Transverse colon (tissue), 4 donors: ENCODE results near the gene UPP1. TPM values are rescaled to one million over a fixed set of nuclear protein-coding genes. Genes with fewer than 3 reads are reported as not detected.
"Not testable (repeated sequence)": the region's sequence is repeated elsewhere in the genome, so short reads cannot be mapped to it uniquely, and the experiment has no call there.

Source experiments
- DNase-seq: peaks from one replicate; pipeline ENCODE4 v3.0.0-alpha.2; 2019
- H3K27ac ChIP-seq, 4 donors: fragments of 200-600 bp; sonication (generic); 2 replicates each; pipeline ENCODE4 v1.5.1; 2016 to 2018; ENCODE audit warnings: inconsistent platforms in 4 of 4
- H3K27me3 ChIP-seq: fragments of 200-600 bp; sonication (generic); 2 replicates; pipeline ENCODE4 v1.5.1; 2017; ENCODE audit warnings: inconsistent platforms
- H3K36me3 ChIP-seq, 4 donors: fragments of 200-600 bp; sonication (generic); 2 replicates each; pipeline ENCODE4 v1.5.1; 2017 to 2019; ENCODE audit warnings: inconsistent platforms in 4 of 4
- H3K4me1 ChIP-seq, 4 donors: fragments of 200-600 bp; sonication (generic); 2 replicates each; pipeline ENCODE4 v1.5.1; 2017 to 2020; ENCODE audit warnings: inconsistent platforms in 4 of 4
- H3K4me3 ChIP-seq, 4 donors: fragments of 200-600 bp; sonication (generic); 1 replicate in 1 of 4; 2 replicates in 3 of 4; pipeline versions ENCODE4 v1.5.1 to v1.6.1; 2017 to 2019; ENCODE audit warnings: inconsistent platforms in 4 of 4
- H3K9me3 ChIP-seq, 2 donors: fragments of 200-600 bp; sonication (generic); 2 replicates each; pipeline ENCODE4 v1.5.1; 2017 to 2019; ENCODE audit warnings: inconsistent platforms in 2 of 2
- CTCF ChIP-seq, 5 experiments: fragments of 200-600 bp in 3 of 5; fragments of 450-650 bp in 2 of 5; sonication (generic) in 3 of 5; IDR thresholded peaks; 1 replicate in 2 of 5; 2 replicates in 3 of 5; pipeline ENCODE4 v1.5.1; 2016 to 2017; ENCODE audit warnings: antibody characterized with exemption in 5 of 5, inconsistent platforms in 3 of 5, mild to moderate bottlenecking in 2 of 5, moderate library complexity in 1 of 5
- EP300 ChIP-seq: sonication (generic); formaldehyde crosslinking; IDR thresholded peaks from one replicate; pipeline ENCODE4 v1.6.1; 2017; ENCODE audit warnings: antibody characterized with exemption, low read depth
- POLR2A ChIP-seq: fragments of 450-650 bp; IDR thresholded peaks from one replicate; pipeline ENCODE4 v1.6.1; 2016; ENCODE audit warnings: antibody characterized with exemption, mild to moderate bottlenecking, moderate library complexity
- POLR2AphosphoS5 ChIP-seq, 3 donors: sonication (generic); formaldehyde crosslinking; IDR thresholded peaks; one replicate each; pipeline ENCODE4 v1.6.1; 2016; ENCODE audit warnings: antibody characterized with exemption in 3 of 3
- WGBS, 2 donors: methylation state at CpG; one replicate each; pipeline ENCODE4 v1.1.5; 2018; ENCODE audit warnings: low coverage in 1 of 2; 5-methylcytosine and 5-hydroxymethylcytosine counted together
- in situ Hi-C, 4 donors: fragments of 200-750 bp; cut with MboI; loops; one replicate each; pipeline versions ENCODE4 v1.15.0 to v1.15.1; 2017; ENCODE audit warnings: low sequenced_read_pairs in 3 of 4, low pct_ligation_motif_present in 1 of 4, low pct_unique_long_range_greater_than_20kb in 1 of 4
- intact Hi-C: fragments of 100-400 bp; cut with DNase I; formaldehyde crosslinking; loops from one replicate; pipeline ENCODE4 v1.15.1; 2023; ENCODE audit warnings: low total_unique reads
- total RNA-seq, 4 donors: library from RNA; depleted of rRNA; stranded (reverse); fragments of >200 nt; gene quantifications; one replicate each; pipeline ENCODE4 v1.1.0, GENCODE V29; 2016

UPP1 gene
- total RNA-seq, 4 donors from 2014 or later: 31.3 to 46.8 (median 39.3) TPM

- no peak overlapping the region for H3K4me3 ChIP-seq
- no peak for DNase-seq
- H3K27ac ChIP-seq: no peak overlapping the region
- H3K36me3 ChIP-seq: no peaks in the 10 kb centered on the region
- 93% methylated on average over 9 of the region's 9 CpGs; no CpG with 5 or more reads in 1 of the 2 donors for WGBS, 2 donors
- TF ChIP-seq POLR2AphosphoS5 (IDR thresholded peaks at IDR 0.05) (no peak), CTCF (IDR thresholded peaks at IDR 0.05) (no peak), EP300 (no peak), POLR2A (no peak)
- no peaks in the 10 kb centered on the region for H3K4me1 ChIP-seq
- intact Hi-C loops (loop anchor here (5.0 kb wide), 1 partner anchor 122 kb away; no protein-coding TSS in a partner anchor), in situ Hi-C loops (loop anchor here in 3 of 4 donors (5.0 to 10.0 kb wide), 3 partner anchors 119 to 169 kb away; partner anchors contain the start of gene PKD1L1 (in 2 of the 3))
- no peaks in the 10 kb centered on the region for H3K9me3 ChIP-seq
- no peaks in the 10 kb centered on the region for H3K27me3 ChIP-seq
Measured at GRCh38 chr7:48114115-48114514, 25.1 kb downstream of the UPP1 start.

DNA sequence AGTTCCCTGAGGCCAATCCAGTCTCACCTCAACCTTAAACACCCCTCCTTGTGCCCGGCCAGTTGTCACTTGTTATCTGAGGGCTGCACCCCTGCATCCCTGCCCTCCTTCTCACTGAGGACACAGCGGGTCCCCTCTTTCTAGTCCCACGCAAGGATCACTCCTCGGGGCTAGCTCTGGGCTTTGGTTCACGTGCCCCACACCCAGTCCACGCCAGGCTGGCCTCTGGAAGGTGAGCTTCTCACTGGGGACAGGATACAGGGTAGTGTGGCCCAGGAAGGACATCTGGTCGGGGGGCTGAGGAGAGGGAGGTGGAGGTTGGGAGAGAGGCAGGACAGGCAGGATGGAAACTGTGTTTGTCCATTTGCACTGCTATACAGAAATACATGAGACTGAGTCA, 25.5 kb downstream of the UPP1 start:
- no peaks in the 10 kb centered on the region for H3K9me3 ChIP-seq
- no peak for DNase-seq
- TF ChIP-seq CTCF (IDR thresholded peaks at IDR 0.05): no peak
- no peak for TF ChIP-seq POLR2AphosphoS5 (IDR thresholded peaks at IDR 0.05)
- TF ChIP-seq EP300: no peak
- no peak for TF ChIP-seq POLR2A
- in situ Hi-C loops (loop anchor here in 3 of 4 donors (5.0 to 10.0 kb wide), 3 partner anchors 120 to 170 kb away; partner anchors contain the start of gene PKD1L1 (in 2 of the 3)), intact Hi-C loops (loop anchor here (5.0 kb wide), 1 partner anchor 122 kb away; no protein-coding TSS in a partner anchor)
- no peaks in the 10 kb centered on the region for H3K27me3 ChIP-seq
- no peaks in the 10 kb centered on the region for H3K4me1 ChIP-seq
- no peak overlapping the region for H3K4me3 ChIP-seq
- H3K36me3 ChIP-seq: no peaks in the 10 kb centered on the region
- WGBS, 2 donors: 89% methylated on average over 7 of the region's 7 CpGs; no CpG with 5 or more reads in 1 of the 2 donors
- no peak overlapping the region for H3K27ac ChIP-seq

- WGBS, 2 donors: 91% methylated on average over 5 of the region's 5 CpGs; no CpG with 5 or more reads in 1 of the 2 donors
- no peak for DNase-seq
- intact Hi-C loops (no loop called here), in situ Hi-C loops (loop anchor here in 3 of 4 donors (10.0 kb wide), 2 partner anchors 121 to 171 kb away; partner anchors contain the start of gene PKD1L1 (in 2 of the 3))
- Histone ChIP-seq H3K4me1 (no peaks in the 10 kb centered on the region), H3K4me3 (no peak overlapping the region), H3K9me3 (no peaks in the 10 kb centered on the region), H3K36me3 (no peaks in the 10 kb centered on the region), H3K27me3 (no peaks in the 10 kb centered on the region), H3K27ac (no peak overlapping the region)
- TF ChIP-seq CTCF (IDR thresholded peaks at IDR 0.05) (no peak), EP300 (no peak), POLR2A (no peak), POLR2AphosphoS5 (IDR thresholded peaks at IDR 0.05) (no peak)
Measured at GRCh38 chr7:48116043-48116442, 27.0 kb downstream of the UPP1 start.

- DNase-seq: no peak
- H3K27me3 ChIP-seq: no peaks in the 10 kb centered on the region
- H3K4me3 ChIP-seq: no peak overlapping the region
- intact Hi-C loops: no loop called here
- H3K27ac ChIP-seq: no peak overlapping the region
- no peaks in the 10 kb centered on the region for H3K36me3 ChIP-seq
- H3K4me1 ChIP-seq: no peaks in the 10 kb centered on the region
- TF ChIP-seq CTCF (IDR thresholded peaks at IDR 0.05) (no peak), EP300 (no peak)
- no peaks in the 10 kb centered on the region for H3K9me3 ChIP-seq
- 64 to 82% methylated on average over 10 of the region's 10 CpGs for WGBS, 2 donors
- in situ Hi-C loops: loop anchor here in 3 of 4 donors (10.0 kb wide), 2 partner anchors 123 to 173 kb away; partner anchors contain the start of gene PKD1L1 (in 2 of the 3)
Measured at GRCh38 chr7:48118041-48118440, 29.0 kb downstream of the UPP1 start.

- H3K36me3 ChIP-seq, H3K9me3 ChIP-seq, H3K27me3 ChIP-seq, intact Hi-C loops, in situ Hi-C loops, H3K4me1 ChIP-seq, DNase-seq, H3K4me3 ChIP-seq, H3K27ac ChIP-seq: not testable (repeated sequence)
- 88 to 97% methylated on average over 5 to 6 of the region's 6 CpGs for WGBS, 2 donors
Measured at GRCh38 chr7:48120536-48120935, 31.5 kb downstream of the UPP1 start.
